GM19468 (cell line): Measurements from ENCODE around the gene BCL11B.
A peak's percentile ranks its signal among the peaks of the same experiment; 100 is the strongest.

ENCODE experiments used
- ATAC-seq: cut with Tn5 transposase; IDR thresholded peaks from one replicate; pipeline ENCODE4 v1.9.1; 2021; ENCODE audit warnings: mild to moderate bottlenecking, moderate library complexity, moderate number of reproducible peaks; ENCODE audit not compliant: unreplicated experiment; ENCODE audit errors: extremely low read depth

Gene BCL11B

DNA sequence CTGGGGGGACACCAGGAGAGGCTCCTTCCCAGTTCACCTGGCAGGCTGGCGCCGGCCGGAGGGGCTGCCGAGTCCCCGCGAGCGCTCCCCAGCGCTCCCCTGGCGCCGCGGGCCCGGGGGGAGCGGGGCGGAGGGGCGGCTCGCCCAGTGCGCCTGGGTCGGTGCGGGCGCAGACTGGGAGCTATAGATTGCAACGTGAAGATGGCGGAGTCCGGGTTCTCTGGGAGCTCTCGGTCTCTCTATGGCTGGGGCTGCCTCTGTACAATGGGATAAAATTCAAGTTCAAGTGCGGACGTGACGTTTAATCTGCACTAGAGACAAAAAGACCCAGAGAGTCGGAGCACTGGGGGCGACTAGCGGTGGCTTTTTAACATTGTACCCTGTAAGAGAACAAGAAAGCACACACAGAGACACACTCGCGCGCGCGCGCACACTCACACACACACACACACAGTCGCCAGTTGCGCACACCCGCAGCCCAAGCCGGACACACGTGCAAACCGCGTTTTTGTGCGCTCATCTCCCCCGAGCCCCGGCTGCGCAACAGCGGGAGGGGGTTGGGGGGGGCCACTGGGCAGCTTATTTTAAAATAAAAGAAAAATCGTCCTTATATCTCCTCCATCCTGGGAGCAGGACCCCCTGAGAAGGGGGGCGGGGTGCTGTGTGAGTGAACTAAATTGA is at the start of gene BCL11B:
BCL11B (minus strand) TSS at position 247 of the 681 bp plus-strand sequence. CDS start 979 bp downstream, outside the sequence.
- peak; percentile 51 for ATAC-seq

DNA sequence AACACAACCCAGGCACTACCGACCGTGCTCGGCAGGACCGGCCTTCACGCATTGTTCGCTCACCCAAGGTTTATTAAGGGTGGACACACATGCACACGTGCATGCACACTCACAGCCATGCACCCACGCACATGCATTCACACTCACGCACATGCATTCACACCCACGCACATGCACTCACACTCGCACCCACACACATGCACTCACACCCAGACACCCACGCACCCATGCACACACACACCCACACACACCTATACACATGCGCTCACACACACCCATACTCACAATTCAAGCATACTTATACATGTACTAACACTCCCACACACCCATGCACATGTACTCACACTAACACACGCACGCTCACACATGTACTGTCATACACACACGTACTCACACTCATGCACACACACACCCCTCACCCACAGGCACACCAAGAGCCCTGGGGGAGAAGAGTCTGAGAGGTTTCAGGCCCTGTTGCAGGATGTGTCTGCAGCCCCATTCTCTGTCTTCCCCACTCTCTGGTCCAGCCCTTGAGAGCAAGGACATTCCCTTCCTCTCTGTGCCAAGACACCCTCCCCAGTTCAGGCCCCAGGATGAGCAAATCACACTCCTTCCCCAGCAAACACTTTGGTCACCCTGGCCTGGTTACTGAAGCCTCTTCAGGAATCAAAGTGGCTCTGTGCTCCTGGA is 49.4 kb upstream of the BCL11B start:
- ATAC-seq = no peak

DNA sequence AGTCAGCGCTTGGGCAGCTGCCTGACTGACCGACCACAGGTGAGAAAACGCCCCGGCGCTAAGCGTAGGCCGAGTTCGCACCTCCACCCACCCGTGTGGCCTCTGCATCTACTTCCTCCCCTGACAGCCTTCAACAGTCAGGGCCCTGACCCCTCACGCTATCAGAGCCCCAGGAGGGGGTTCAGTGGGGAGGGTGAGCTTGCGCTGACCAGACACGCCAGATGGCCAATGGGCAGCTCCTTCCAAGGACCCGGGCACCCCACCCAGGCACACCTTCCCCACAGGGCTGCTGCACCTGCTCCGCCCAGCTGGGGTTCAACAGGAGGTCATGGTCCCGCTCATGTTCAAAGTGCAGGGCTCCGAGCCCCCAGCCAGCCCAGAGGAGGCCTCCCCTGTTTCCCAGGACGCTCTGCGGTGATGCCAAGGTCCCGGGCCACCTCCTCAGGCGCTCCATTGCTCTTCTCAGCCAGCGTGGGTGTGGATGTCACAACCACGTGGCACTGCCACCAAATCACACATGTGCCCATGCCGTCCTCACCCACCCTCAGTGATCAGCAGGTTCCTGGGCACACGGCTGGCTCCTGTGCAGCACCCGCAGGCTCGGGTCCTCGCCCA is 48.7 kb upstream of the BCL11B start:
- ATAC-seq = no peak

DNA sequence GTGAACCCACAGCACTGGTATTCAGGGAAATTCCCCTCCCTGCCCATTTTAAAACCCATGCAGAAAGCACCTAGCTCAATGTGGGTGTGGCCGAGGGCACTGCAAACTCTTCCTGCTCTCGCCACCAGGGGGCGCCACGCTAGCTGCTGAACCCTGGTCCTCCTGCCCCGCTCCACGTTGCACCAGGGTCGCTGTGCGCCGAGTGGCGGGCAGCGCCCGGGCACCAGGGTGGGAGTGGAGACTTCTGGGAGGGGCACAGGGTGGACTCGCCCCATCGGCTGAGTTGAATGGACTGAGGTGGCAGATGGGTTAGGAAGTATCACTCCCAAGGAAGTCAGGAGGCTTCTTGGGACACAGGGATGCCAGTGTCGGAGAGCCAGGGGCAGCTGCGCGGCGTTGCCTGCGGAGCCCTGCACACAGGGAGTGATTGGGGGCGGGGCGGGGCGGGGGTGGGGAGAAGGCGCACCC is 48.1 kb upstream of the BCL11B start:
- ATAC-seq = peak; percentile 17

DNA sequence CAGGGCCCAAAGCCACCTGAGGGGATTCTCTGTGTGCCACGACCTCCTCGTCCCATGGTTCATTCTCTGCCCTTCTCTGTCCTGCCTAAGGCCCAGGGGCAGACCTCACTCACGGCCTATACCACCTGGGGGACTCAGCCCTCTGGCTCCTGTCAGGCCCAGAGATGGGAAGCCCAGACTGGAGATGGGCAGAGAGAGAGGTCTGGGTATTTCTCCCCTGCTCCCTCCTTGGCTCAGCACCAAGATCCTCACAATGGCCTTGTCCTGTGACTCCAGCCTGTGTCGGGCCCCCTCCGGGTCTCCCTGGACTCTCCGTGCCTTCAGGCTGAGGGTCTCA is 46.9 kb upstream of the BCL11B start:
- ATAC-seq = no peak

DNA sequence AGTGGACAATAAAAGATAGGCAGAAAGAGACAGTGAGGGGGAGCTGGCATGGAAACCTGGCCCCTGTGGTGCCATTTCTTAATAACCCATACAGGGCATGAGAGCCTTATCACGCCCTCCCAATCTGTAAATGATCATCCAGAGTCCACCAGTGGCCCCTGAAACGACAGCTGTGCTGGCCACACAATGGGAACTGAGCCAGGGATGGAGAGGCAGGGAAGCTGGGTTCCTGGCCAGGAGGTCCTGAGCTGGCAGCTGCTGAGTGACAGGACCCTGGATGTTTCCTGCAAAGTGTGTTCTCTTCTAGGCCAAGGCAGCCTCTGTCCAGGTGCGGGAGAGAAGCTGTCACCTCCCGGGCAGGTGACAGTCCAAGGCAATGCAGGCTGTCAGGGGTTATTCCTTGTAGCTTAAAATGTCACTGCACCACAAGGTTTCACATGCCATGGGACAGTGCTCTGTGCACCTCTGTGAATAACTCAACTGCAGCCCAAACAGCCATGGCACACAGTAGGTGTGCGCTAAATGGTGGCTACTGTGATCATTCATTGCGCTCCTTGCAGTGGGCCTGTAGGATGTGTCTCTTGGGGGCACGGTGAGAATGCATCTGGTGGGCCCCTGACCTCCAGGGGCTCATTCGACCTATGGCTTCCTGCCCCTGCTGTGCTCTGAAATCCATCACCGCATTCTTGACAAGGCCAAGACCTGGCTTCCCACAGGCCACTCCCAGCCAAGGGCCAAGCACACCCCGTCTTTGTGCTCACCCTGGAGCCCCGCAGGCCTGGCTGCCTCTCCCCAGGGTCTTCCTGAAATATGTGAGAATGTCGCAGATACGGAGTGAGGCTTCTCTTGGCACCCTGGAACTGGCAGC is 46.3 kb upstream of the BCL11B start:
- no peak for ATAC-seq

DNA sequence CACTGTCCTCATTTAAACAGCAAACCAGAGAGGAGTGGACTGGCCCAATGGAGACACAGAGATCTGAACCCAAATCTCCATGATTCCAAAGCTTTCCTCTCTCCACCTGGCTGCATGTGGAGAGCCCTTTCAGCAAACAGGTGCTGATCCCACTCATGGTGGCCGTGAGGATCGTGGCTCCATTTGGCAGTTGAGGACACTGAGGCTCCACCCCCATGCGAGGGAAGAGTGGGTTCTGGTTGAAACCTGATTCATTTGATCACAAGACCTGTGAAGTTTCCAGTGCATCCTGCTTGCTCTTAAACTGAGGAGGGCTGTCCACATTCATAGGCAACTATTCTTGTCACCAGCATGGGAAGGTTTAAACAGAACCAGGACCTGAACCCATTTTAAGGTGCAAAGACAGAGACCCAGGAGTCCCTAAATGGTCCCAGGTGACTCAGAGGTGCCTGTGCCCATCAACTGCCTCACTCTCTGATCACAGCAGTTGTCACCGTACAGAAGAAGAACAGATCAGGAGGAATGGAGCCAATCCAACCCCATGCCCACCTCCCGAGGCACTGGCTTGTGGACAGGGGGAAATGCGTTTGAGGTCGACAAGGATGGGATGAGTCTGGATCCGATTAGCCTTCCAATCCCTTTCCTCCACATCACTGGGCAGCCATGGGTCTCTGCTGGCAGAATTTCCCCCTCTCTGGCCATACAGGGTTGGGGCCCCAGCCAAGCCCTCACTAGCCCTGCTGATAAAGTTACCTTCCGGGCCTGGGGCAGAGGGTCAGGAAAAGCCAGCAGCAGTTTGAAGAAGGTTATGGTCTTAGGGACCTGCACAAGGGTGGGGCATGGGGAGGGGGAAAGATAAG is 45.5 kb upstream of the BCL11B start:
- no peak for ATAC-seq

DNA sequence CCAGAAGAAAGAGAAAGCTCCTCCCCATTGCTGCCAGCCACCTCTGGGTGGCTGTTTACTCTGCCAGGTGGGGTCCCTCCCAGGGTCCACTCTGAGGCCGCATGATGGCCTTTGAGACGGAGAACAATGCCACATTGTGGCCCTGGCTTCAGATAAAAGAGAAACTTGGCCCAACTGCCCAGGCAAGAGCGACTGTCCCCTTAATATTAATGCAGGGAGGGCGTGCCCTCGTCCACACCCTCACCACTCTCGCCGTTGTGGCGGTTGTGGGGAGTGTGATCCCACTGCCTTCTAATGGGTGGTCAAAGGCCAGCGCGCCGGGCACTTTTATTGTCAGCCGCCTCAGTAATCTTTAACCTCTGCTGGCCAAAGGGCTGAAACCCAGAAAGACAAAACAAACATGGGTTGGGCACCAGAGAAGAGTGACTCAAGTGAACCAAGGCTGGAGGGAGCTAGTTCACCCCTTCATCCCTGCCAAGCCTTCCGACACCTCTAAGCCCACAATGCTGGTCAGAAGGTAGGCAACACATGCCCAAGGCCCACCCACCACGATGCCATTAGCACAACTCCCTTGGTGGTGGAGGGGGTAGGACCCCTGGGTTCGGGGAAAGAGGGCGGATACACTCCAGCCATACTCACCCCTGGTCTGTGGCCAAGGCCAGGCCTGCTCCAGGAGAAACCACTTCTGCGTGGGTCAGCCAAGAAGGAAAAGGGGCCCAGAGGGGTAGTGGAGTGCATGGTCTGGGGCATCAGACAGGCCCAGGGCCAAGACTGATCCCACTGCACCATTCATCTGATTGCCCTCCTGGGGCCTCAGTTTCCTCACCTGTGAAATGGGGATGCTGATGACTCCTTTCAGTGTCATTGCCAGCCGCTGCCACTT is 44.5 kb upstream of the BCL11B start:
- no peak for ATAC-seq

DNA sequence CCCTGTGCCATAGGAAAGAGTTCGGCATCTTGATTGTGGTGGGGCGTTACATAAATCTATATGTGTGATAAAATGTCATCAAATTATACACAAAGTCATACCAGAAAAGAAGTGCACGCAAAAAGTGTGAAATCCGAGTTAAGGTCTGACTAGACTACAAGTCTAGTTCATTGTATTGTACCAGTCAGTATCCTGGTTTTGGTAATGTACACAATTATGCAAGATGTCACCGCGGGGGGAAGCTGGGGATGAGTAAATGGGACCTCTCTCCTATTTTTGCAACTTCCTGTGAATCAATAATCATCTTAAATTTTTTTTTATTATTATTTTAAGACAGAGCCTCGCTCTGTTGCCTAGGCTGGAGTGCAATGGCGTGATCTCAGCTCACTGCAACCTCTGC is 43.2 kb upstream of the BCL11B start:
- no peak for ATAC-seq

DNA sequence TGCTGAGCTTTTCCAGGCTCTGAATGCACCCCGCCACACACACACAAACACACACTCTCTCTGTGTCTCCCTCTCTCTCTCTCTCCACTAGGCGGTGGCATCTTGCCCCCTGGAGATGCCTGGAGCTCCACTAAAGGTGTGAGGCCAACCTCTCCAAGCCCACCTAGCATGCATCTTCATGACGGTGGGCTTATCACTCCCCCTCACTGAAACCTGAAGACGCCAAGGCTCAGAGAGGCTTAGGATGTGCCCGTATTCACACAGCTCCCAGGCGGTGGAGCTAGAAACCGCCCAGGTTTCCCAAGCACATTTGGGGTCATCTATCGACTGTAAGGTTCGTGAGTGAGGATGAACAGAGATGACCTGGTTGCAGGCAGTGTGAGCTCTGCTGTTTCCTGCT is 42.6 kb upstream of the BCL11B start:
- ATAC-seq = no peak

DNA sequence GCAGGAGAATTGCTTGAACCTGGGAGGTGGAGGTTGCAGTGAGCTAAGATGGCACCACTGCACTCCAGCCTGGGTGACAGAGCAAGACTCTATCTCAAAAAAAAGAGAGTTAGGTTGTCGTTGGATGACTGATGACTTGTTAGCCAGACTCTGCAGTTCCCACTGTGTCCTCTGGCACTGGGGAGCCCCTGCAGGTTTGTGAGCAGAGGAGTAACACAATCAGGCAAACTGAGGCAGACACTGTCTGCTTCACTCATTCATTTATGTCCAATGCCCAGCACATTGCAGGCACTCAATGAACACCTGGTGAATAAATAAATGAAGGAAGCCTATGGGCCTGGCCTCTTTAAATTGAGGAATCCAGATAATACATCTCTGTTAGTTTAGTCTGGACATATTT is 41.2 kb upstream of the BCL11B start:
- no peak for ATAC-seq

DNA sequence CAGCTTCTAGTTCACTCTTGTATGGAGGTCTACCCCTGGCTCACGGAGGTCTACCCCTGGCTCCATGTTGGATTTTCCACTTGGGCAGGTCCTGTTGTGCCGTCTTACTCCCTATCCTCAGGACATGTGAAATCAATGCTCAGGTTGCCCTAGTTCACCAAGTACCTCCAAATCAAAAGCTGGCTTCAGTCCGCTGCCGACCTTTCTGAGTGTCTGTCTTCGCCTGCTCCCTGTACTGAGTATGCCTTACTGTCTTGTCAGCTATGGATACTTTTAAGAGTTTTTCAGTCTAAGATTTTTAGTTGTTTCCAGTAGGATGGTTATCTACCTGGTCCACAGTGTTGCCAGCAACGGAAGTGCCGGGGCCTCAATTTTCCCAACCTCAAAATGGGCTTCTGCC is 40.1 kb upstream of the BCL11B start:
- ATAC-seq = no peak

DNA sequence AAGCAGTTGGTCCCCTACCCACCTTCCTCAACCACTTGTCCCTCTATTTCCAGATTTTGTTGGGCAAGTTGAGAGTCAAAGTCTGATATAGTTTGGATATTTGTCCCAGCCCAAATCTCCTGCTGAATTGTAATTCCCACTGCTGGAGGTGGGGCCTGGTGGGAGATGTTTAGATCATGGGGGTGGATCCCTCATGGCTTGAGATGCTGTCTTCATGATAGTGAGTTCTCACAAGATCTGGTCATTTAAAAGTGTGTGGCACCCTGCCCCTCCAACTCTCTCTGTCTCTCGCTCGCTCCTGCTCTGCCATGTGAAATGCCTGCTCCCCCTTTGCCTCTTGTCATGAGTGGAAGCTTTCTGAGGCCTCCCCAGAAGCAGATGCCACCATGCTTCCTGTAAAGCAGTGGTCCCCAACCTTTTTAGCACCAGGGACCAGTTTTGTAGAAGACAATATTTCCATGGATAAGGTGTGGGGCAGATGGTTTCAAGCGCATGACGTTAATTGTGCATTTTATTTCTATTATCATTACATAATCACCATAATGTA is 37.3 kb upstream of the BCL11B start:
- ATAC-seq = no peak

DNA sequence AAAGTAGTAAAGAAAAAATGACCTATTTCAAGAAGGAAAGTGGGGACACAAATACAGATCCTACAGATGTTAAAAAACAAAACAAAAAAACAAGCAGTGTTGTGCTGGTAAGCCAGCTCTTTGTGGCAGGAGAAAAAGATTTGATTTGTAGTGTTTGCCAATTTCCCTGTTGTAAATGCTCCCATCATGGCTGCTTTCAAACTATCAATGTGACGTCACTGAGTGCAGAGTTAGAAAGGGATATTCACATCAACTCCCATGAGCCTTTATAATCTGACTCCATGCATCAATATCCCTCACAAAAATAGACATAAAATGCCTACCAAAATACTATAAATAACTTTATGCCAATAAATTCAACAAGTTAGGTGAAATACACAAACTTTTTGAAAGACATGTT is 32.2 kb upstream of the BCL11B start:
- no peak for ATAC-seq

DNA sequence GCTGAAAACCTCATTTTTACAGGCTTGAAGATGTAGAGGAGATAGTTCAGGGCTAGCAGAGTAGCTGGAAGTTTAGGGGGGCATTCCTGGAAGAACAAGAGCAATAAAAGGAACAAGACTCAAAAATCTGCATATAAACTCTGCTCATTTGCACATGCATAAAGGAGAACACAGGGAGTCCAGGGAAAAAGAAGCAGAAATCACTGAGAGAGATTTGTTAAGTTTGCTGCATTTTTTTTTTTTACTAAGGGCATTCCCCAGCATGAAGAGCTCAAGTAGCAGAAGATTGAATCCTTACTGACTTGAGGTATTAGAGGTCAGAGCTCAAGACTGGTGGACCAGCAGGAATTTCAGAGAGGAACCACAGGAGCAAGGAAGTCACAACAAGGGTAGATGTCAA is 28.2 kb upstream of the BCL11B start:
- no peak for ATAC-seq

DNA sequence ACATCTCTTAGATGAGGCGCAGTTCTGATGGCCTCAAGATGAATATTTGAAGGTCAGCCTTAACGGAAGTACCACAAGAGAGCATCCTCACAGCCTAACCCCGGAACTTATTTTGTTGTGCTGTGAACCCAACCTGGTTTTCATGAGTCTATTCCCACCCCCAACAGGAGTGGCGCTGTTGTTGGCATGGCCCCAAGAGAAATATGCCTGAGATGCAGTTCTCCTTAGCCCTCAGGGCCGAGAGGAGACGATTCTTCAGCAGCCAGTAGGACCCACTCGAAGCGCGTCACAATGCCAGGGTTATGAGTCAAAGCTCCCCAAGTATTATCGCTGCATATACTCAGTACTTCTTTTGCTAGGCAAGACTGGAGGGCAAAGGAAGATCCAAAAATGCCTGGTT is 24.5 kb upstream of the BCL11B start:
- no peak for ATAC-seq

DNA sequence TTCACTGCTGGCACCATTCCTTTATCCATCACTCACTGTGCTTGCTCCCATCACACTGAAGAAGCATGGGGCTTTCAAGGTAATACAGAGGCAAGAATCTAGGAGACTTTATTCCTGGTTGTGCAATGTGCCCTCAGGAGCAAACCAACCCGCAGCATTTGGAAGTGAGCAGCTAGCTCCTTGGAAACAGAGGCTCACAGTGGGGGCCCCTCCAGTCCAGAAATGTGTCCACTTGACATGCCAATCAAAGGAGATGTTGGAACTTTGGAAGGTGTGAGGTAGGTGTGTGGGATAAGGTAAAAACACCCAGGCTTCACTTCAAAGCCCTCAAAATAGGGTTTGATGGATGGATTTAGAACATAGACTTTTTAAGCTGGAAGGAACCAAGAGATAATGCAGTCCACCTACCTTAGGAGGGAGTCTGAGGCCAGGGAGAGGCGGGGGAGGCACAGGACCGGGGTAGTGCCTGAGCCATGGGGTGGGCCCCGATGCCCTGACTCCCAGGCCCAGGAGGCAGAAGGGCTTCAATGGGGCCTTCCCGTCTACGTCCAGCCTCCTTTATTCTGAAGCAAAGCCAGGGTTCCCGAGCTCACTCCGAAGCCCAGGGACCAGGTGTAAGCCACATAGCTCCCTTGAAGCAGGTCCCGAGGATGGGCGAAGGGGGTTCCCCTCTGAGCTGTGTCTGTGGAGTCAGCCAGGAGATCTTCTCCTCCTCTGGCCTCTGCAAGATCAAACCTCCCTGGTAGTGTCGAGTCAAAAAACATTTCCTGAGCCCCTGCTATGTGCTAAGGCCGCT is 17.6 kb upstream of the BCL11B start:
- ATAC-seq = no peak

DNA sequence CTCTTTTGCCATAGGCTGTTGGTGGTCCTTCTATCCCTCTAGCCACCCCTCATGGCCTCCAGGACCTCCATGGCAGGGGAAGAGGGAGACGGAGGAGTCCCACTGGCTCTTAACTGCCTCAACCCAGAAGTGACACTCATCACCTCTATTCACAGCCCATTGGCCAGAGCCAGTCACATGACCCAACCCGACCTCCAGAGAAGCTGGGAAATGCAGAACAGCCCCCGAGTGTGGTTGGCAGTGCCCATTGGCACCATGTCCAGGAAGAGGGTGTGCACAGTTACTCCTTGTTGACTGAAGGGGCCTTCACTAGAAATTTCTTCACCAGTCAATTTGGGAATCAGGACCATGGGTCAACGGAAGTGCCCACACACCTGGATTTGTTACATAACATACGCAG is 17.0 kb upstream of the BCL11B start:
- ATAC-seq = no peak
